NCI-H2227 (cell line): ENCODE results near the gene JAZF1.
A peak's percentile ranks its signal among the peaks of the same experiment; 100 is the strongest.

Source experiments
- DNase-seq: peaks from one replicate; lab custom pipeline; 2025; ENCODE audit not compliant: unreplicated experiment; lab: John Stamatoyannopoulos, UW

Gene JAZF1

GRCh38 chr7:28078036-28078901, 102.3 kb downstream of the JAZF1 start:
- DNase-seq, result peak; percentile 49

- no peak for DNase-seq
These were observed 103.0 kb downstream of the JAZF1 start for GRCh38 chr7:28077616-28078015.

DNA sequence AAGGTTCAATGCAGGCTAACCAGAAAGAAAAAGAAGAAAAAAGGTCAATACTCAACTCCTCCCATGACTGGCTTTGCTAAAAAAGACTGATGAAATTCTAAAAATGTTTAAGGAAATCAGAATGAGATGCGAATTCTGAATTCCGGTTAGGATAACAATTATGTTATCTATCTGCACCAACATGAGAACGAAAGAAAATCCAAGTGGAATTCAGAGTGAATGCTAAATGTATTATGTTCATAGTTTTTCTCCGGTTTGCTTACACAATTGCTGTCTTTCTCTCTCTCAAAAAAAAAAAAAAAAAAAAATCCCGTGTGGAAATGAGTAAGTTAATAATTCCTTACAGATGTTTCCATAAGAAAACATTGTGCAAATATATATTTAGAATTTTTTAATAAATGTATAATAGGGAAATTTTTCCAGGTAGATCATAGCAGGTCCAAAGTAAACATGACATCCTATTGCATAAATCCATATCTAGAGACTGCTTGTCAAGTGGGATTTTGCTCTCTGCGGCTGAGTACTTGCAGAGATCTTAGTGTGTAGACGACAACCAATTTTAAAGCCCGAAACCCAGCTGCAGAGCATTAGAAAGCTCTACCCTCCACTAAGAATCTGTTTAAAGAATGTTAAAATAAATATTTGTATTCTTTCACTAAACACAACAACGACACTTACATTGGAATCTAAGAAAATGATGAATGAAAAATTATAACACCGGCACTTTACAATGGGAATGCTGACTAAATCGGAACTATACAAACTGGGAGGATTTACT, 104.0 kb downstream of the JAZF1 start:
- DNase-seq, result no peak

DNA sequence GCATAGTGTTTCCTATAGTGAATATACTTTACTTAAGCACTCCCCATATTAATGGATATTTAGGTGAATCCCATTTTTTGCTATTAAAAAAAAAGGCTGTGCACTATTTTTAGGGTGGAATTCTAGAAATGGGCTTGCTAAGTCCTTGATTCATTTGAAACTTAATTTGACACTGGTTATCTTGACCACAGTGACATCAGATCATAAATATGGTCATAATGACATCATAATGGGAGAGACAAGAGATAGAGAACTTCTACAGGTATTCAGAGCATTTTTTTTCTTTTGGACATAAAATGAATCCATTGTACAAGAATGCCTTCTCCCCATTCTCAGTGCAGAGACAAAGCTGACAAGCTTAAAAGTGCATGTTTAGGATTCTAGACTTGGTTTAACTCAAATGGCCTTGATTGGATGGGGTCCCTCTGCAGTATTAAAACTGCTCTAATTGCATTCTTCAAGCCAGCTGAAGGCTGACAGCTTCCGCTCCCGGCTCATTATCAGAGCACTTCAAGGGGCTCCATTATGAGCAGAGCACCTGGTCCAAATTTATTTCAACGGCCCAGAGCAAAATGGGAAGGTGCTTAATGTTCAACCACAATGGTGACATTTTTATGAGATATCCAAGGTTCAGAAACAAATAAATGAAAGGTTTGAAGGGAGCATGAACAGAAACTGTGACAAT, 104.8 kb downstream of the JAZF1 start:
- no peak for DNase-seq

- no peak for DNase-seq
These were observed 107.6 kb downstream of the JAZF1 start for GRCh38 chr7:28072876-28073514.

GRCh38 chr7:28071570-28071969, 109.0 kb downstream of the JAZF1 start:
- no peak for DNase-seq

GRCh38 chr7:28070297-28071055, 110.1 kb downstream of the JAZF1 start:
- no peak for DNase-seq

DNA sequence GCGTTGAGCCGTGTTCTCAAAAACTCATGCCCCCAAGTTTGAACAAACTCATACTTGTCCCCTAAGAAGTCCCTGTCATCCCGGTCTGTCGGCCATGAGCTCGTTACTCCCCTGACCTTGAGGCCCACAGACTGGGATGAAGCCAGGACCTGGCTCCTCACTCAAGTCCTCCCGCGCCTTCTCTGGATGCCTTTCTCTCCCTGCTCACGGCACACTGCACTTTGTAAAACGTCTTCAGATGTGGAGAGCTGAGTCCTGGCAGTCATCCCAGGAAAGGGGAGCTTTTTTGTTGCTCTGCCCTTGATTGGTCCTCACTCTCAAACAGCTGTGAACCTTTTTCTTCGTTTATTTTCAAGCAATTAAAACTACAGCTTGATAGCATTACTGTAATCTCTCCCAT, 110.8 kb downstream of the JAZF1 start:
- no peak for DNase-seq

DNA sequence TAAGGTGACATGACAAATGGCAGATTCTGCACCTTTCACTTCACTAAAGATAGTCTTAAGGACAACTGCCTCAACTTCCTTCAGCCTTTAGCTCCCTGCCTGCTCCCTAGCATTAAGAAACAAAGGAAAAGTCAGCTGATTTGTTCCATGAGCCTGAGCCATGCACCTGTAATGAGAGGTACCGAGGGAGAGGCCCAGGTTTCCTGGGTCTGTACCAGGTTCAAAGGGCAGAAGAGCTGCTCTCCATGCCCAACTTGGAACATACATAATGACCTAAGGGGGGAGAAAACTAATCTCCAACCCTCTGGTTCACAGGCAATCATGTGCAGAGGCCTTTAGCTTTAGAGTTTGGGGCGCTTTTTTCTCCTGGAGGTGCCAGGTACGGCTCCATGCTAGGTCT, 111.2 kb downstream of the JAZF1 start:
- DNase-seq, result no peak

DNA sequence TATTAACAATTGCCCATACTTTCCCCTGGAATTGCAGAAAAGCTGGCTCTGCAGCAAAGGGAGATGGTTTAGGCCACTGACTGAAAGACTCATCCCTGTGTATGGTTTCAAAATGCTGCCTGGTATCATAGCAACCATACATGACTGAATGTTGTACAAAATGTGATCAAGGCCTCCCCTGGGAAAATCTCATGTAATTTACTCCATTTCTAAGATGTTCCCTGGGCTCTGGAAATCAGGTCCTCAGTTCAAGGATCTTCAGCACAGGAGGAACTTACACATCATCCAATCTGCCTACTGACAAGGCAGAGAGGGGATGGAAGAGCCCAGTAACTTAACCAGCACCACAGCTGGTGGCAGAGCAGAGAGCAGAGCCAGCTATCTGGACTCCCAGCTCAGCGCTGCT, 111.8 kb downstream of the JAZF1 start:
- no peak for DNase-seq

DNA sequence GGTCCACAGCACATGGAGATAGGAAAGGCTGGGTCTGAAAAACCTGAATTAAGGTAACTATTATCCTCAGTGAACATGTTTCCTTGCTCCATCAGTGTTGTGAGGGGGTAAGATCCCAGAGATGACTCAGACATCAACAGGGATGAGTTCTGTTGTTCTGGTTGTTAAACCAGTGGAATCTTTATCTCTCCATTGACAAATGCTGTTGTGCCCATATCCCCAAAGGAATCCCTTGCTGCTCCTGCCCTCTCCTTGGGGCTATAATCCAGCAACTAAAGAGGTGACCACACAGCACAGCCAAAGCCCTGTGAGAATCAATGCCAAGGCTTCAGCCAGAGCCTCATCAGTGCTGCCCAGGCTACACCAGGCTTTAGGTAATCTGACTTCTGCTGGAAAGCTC, 113.4 kb downstream of the JAZF1 start:
- DNase-seq, result no peak

- no peak for DNase-seq
These were observed 114.8 kb downstream of the JAZF1 start for GRCh38 chr7:28065721-28066285.

DNA sequence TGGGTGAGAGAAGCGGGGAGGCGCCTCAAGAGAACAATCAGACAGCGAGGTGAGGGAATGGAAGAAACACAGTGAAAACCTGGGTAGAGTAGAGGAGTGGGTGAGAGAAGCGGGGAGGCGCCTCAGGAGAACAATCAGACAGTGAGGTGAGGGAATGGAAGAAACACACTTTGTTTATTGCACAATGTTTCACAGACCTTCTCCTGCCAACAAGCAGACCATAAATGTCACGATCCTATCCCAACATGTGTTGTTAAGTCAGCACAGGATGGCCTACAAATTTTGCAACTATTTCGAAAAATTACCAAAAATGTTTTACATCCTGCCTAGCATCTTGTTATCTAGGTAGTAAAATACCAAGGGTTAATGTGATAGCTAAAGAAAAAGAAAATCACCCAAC, 115.3 kb downstream of the JAZF1 start:
- no peak for DNase-seq

DNA sequence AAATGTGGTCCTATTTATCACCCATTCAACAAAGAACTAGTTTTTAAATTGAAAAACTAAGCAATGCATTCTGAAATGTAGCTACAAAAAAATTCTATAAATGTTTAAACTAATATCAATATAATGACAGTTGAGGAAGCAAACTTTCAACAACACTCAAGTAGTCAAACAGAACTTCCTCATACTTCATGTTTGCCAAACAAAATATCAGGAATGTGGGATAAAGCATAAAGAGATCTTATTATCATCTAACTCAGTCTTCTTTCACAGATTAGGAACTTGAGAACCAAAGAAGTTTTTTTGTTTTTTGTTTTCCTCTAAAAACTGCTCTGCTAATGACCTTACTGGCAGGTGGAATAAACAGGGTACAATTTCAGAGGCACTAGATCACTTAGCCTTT, 116.2 kb downstream of the JAZF1 start:
- DNase-seq, result no peak

- DNase-seq, result peak; percentile 81
These were observed 118.2 kb downstream of the JAZF1 start for GRCh38 chr7:28062197-28062991.

DNA sequence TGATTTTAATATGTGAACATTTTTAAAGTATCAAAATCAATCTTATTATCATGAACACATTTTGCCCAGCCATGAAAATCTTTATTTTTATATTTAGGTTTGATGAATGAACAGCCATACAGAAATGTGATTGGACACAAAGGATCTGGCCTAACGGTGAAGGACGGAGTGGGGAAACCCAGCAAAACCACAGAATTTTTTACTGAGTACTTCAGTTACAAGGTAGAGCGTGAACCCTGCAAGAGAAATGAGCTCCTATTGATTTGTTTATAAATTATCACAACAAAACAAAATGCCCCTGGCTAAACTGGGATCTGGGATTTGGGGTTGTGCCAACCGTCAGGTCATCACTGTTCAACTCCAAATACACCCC, 118.8 kb downstream of the JAZF1 start:
- no peak for DNase-seq

- no peak for DNase-seq
These were observed 120.1 kb downstream of the JAZF1 start for GRCh38 chr7:28060371-28060950.

- DNase-seq, result no peak
These were observed 125.4 kb downstream of the JAZF1 start for GRCh38 chr7:28055161-28055544.

DNA sequence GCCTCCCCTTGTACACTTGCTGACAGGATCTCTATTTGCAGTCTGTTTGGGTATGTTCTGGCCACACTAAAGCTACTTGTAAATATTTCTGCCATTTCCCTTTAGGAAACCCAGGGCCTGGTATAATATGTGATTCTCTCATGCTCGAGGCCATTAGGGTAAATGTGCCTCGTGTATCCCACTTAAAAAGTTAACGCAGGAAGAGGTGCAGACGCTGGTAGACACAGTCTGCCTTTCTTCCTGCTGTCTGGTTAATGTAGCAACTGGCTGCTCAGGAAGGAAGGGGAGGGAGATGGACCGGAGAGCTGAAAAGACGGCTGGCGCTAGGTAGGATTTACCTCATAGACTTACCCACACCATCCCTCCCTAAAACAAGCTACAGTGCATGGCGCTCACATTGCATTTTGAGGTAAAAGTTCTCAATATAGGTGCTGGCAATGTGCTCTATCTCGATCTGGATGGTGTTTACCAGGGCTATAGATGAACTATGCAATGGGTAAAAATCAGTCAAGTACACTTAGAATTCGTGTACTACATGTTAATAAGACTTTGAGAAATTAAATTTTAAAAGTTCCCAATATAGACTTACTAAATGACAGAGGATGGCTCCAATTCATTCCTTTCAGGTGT, 125.9 kb downstream of the JAZF1 start:
- DNase-seq, result no peak
